ENCODE data around the gene CD200R1L.

CD200R1L gene

GRCh38 chr3:112815981-112816380 is 30.7 kb downstream of the CD200R1L start:
- Mint-ChIP-seq H3K4me3 (no peak overlapping the region), H3K36me3 (ENCODE audit: insufficient read depth) (no peaks in the 10 kb centered on the region), H3K27me3 (no peaks in the 10 kb centered on the region), H3K9me3 (no peaks in the 10 kb centered on the region), H3K4me1 (no peaks in the 10 kb centered on the region), H3K27ac (ENCODE audit: low read depth) (no peak overlapping the region)
- ATAC-seq (replicated peaks; ENCODE audit: extremely low read depth, poor library complexity, severe bottlenecking) (no peak), DNase-seq (ENCODE audit: low spot score in 2 of 2) (no peak)

- no peaks in the 10 kb centered on the region for H3K4me1 Mint-ChIP-seq
- no peaks in the 10 kb centered on the region for H3K9me3 Mint-ChIP-seq
- no peaks in the 10 kb centered on the region for H3K36me3 Mint-ChIP-seq (ENCODE audit: insufficient read depth)
- H3K27ac Mint-ChIP-seq (ENCODE audit: low read depth): no peak overlapping the region
- no peaks in the 10 kb centered on the region for H3K27me3 Mint-ChIP-seq
- no peak overlapping the region for H3K4me3 Mint-ChIP-seq
- ATAC-seq (replicated peaks; ENCODE audit: extremely low read depth, poor library complexity, severe bottlenecking) (no peak), DNase-seq (ENCODE audit: low spot score in 2 of 2) (no peak)
Observed at GRCh38 chr3:112814266-112814665, 32.4 kb downstream of the CD200R1L start.

- DNase-seq (ENCODE audit: low spot score in 2 of 2) (no peak), ATAC-seq (replicated peaks; ENCODE audit: extremely low read depth, poor library complexity, severe bottlenecking) (peak; percentile 71)
- Mint-ChIP-seq H3K9me3 (no peaks in the 10 kb centered on the region), H3K36me3 (ENCODE audit: insufficient read depth) (no peaks in the 10 kb centered on the region), H3K4me3 (no peak overlapping the region), H3K27ac (ENCODE audit: low read depth) (no peak overlapping the region), H3K27me3 (no peaks in the 10 kb centered on the region), H3K4me1 (no peaks in the 10 kb centered on the region)
Observed at GRCh38 chr3:112813723-112814171, 32.9 kb downstream of the CD200R1L start.

- no peaks in the 10 kb centered on the region for H3K9me3 Mint-ChIP-seq
- no peaks in the 10 kb centered on the region for H3K27me3 Mint-ChIP-seq
- H3K4me3 Mint-ChIP-seq: no peak overlapping the region
- DNase-seq (ENCODE audit: low spot score in 2 of 2) (no peak), ATAC-seq (replicated peaks; ENCODE audit: extremely low read depth, poor library complexity, severe bottlenecking) (no peak)
- H3K4me1 Mint-ChIP-seq: no peaks in the 10 kb centered on the region
- no peak overlapping the region for H3K27ac Mint-ChIP-seq (ENCODE audit: low read depth)
- H3K36me3 Mint-ChIP-seq (ENCODE audit: insufficient read depth): no peaks in the 10 kb centered on the region
Observed at GRCh38 chr3:112813016-112813415, 33.6 kb downstream of the CD200R1L start.

GRCh38 chr3:112811917-112812660 is 34.6 kb downstream of the CD200R1L start:
- ATAC-seq (replicated peaks; ENCODE audit: extremely low read depth, poor library complexity, severe bottlenecking) (no peak), DNase-seq (ENCODE audit: low spot score in 2 of 2) (no peak)
- Mint-ChIP-seq H3K4me3 (no peak overlapping the region), H3K36me3 (ENCODE audit: insufficient read depth) (no peaks in the 10 kb centered on the region), H3K4me1 (no peaks in the 10 kb centered on the region), H3K27ac (ENCODE audit: low read depth) (no peak overlapping the region), H3K9me3 (no peaks in the 10 kb centered on the region), H3K27me3 (no peaks in the 10 kb centered on the region)

- ATAC-seq (replicated peaks; ENCODE audit: extremely low read depth, poor library complexity, severe bottlenecking): no peak
- Mint-ChIP-seq H3K27ac (ENCODE audit: low read depth) (no peak overlapping the region), H3K9me3 (no peaks in the 10 kb centered on the region), H3K36me3 (ENCODE audit: insufficient read depth) (no peaks in the 10 kb centered on the region), H3K4me1 (no peaks in the 10 kb centered on the region), H3K4me3 (no peak overlapping the region), H3K27me3 (no peaks in the 10 kb centered on the region)
- no peak for DNase-seq (ENCODE audit: low spot score in 2 of 2)
Observed at GRCh38 chr3:112811131-112811884, 35.4 kb downstream of the CD200R1L start.

- no peaks in the 10 kb centered on the region for H3K9me3 Mint-ChIP-seq
- H3K27me3 Mint-ChIP-seq: no peaks in the 10 kb centered on the region
- peak overlapping the region; percentile 52 for H3K27ac Mint-ChIP-seq (ENCODE audit: low read depth)
- ATAC-seq (replicated peaks; ENCODE audit: extremely low read depth, poor library complexity, severe bottlenecking) (no peak), DNase-seq (ENCODE audit: low spot score in 2 of 2) (no peak)
- no peak overlapping the region for H3K4me3 Mint-ChIP-seq
- no peaks in the 10 kb centered on the region for H3K36me3 Mint-ChIP-seq (ENCODE audit: insufficient read depth)
- no peaks in the 10 kb centered on the region for H3K4me1 Mint-ChIP-seq
Observed at GRCh38 chr3:112810561-112810960, 36.1 kb downstream of the CD200R1L start.

GRCh38 chr3:112808136-112808535 is 38.5 kb downstream of the CD200R1L start:
- H3K4me1 Mint-ChIP-seq: no peaks in the 10 kb centered on the region
- no peaks in the 10 kb centered on the region for H3K27me3 Mint-ChIP-seq
- peaks cover 2% of the 10 kb centered on the region for H3K36me3 Mint-ChIP-seq (ENCODE audit: insufficient read depth)
- no peak overlapping the region for H3K4me3 Mint-ChIP-seq
- ATAC-seq (replicated peaks; ENCODE audit: extremely low read depth, poor library complexity, severe bottlenecking) (no peak), DNase-seq (ENCODE audit: low spot score in 2 of 2) (no peak)
- no peak overlapping the region for H3K27ac Mint-ChIP-seq (ENCODE audit: low read depth)
- no peaks in the 10 kb centered on the region for H3K9me3 Mint-ChIP-seq

- DNase-seq (ENCODE audit: low spot score in 2 of 2) (no peak), ATAC-seq (replicated peaks; ENCODE audit: extremely low read depth, poor library complexity, severe bottlenecking) (no peak)
- Mint-ChIP-seq H3K27ac (ENCODE audit: low read depth) (no peak overlapping the region), H3K9me3 (no peaks in the 10 kb centered on the region), H3K36me3 (ENCODE audit: insufficient read depth) (peaks cover 2% of the 10 kb centered on the region), H3K27me3 (no peaks in the 10 kb centered on the region), H3K4me3 (no peak overlapping the region), H3K4me1 (no peaks in the 10 kb centered on the region)
Observed at GRCh38 chr3:112807685-112808084, 39.0 kb downstream of the CD200R1L start.

GRCh38 chr3:112806903-112807302 is 39.8 kb downstream of the CD200R1L start:
- Mint-ChIP-seq H3K27me3 (no peaks in the 10 kb centered on the region), H3K4me1 (peaks cover 7% of the 10 kb centered on the region)

GRCh38 chr3:112805126-112805525 is 41.5 kb downstream of the CD200R1L start:
- H3K27me3 Mint-ChIP-seq: no peaks in the 10 kb centered on the region
- peaks cover 2% of the 10 kb centered on the region for H3K36me3 Mint-ChIP-seq (ENCODE audit: insufficient read depth)
- no peak overlapping the region for H3K4me3 Mint-ChIP-seq
- peaks cover 7% of the 10 kb centered on the region for H3K4me1 Mint-ChIP-seq
- no peak overlapping the region for H3K27ac Mint-ChIP-seq (ENCODE audit: low read depth)
- DNase-seq (ENCODE audit: low spot score in 2 of 2): no peak
- ATAC-seq (replicated peaks; ENCODE audit: extremely low read depth, poor library complexity, severe bottlenecking): no peak
- H3K9me3 Mint-ChIP-seq: no peaks in the 10 kb centered on the region

More at GRCh38 chr3:112806903-112807302, 39.8 kb downstream of the CD200R1L start:
- ATAC-seq (replicated peaks; ENCODE audit: extremely low read depth, poor library complexity, severe bottlenecking) (no peak), DNase-seq (ENCODE audit: low spot score in 2 of 2) (no peak)
- Mint-ChIP-seq H3K9me3 (no peaks in the 10 kb centered on the region), H3K4me3 (no peak overlapping the region), H3K27ac (ENCODE audit: low read depth) (no peak overlapping the region), H3K36me3 (ENCODE audit: insufficient read depth) (peaks cover 2% of the 10 kb centered on the region)

- Mint-ChIP-seq H3K27me3 (no peaks in the 10 kb centered on the region), H3K4me3 (no peak overlapping the region), H3K4me1 (peaks cover 7% of the 10 kb centered on the region), H3K9me3 (no peaks in the 10 kb centered on the region), H3K27ac (ENCODE audit: low read depth) (no peak overlapping the region), H3K36me3 (ENCODE audit: insufficient read depth) (peaks cover 2% of the 10 kb centered on the region)
- ATAC-seq (replicated peaks; ENCODE audit: extremely low read depth, poor library complexity, severe bottlenecking) (no peak), DNase-seq (ENCODE audit: low spot score in 2 of 2) (no peak)
Observed at GRCh38 chr3:112804021-112804420, 42.6 kb downstream of the CD200R1L start.

- H3K9me3 Mint-ChIP-seq: no peaks in the 10 kb centered on the region
- no peak for ATAC-seq (replicated peaks; ENCODE audit: extremely low read depth, poor library complexity, severe bottlenecking)
- no peak overlapping the region for H3K4me3 Mint-ChIP-seq
- H3K4me1 Mint-ChIP-seq: peaks cover 7% of the 10 kb centered on the region
- H3K36me3 Mint-ChIP-seq (ENCODE audit: insufficient read depth): peaks cover 2% of the 10 kb centered on the region
- DNase-seq (ENCODE audit: low spot score in 2 of 2): no peak
- no peaks in the 10 kb centered on the region for H3K27me3 Mint-ChIP-seq
- no peak overlapping the region for H3K27ac Mint-ChIP-seq (ENCODE audit: low read depth)
Observed at GRCh38 chr3:112803467-112803866, 43.2 kb downstream of the CD200R1L start.
